ENCODE results near the gene ANXA3.

DNA sequence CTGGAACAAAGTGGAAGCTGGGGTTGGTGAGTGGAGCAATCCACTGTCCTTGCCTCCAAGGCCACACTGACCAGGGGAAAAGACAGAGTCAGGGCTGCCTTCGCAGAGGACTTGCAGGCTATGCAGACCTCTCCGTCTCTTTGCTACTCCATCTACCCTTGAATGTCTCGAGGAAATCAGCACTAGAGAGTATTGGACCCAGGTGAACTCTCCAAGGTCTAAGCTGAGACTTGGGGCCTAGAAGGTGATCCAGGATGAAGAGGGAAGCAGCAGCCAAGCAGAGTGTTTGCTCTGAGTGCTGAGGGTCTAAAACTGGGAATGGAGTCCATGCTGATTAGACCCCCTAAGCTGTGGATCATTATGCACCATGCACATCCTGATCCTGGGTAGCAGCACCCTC is 54.5 kb downstream of the ANXA3 start:
- TF ChIP-seq, protein P1, sequence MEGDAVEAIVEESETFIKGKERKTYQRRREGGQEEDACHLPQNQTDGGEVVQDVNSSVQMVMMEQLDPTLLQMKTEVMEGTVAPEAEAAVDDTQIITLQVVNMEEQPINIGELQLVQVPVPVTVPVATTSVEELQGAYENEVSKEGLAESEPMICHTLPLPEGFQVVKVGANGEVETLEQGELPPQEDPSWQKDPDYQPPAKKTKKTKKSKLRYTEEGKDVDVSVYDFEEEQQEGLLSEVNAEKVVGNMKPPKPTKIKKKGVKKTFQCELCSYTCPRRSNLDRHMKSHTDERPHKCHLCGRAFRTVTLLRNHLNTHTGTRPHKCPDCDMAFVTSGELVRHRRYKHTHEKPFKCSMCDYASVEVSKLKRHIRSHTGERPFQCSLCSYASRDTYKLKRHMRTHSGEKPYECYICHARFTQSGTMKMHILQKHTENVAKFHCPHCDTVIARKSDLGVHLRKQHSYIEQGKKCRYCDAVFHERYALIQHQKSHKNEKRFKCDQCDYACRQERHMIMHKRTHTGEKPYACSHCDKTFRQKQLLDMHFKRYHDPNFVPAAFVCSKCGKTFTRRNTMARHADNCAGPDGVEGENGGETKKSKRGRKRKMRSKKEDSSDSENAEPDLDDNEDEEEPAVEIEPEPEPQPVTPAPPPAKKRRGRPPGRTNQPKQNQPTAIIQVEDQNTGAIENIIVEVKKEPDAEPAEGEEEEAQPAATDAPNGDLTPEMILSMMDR (IDR thresholded peaks at IDR 0.05; ENCODE audit: insufficient read depth, low read depth, low read length): no peak
- no peak for TF ChIP-seq EZH2 (IDR thresholded peaks at IDR 0.05; ENCODE audit: insufficient read depth, low read length)
